Panc1 (cell line): ENCODE results near the gene PDZD2. TPM values are rescaled to one million over a fixed set of nuclear protein-coding genes. Genes with fewer than 3 reads are reported as not detected.

Experiments used
- ATAC-seq: fragments of 200-7000 bp; cut with Tn5 transposase; 2 replicates; pipeline ENCODE4 v1.9.1; 2020; ENCODE audit warnings: mild to moderate bottlenecking, moderate library complexity
- BruUV-seq: library from RNA; stranded (reverse); fragments of 400-500 nt; replicated peaks from 2 replicates; lab custom pipeline; 2021; lab: Mats Ljungman, UMichigan
- CTCF ChIA-PET: fragments of 300-600 bp; sonication (Branson Sonifier 250); formaldehyde crosslinking; loops from one replicate; lab custom pipeline; 2022; ENCODE audit warnings: antibody characterized with exemption; lab: Charles Lee
- POLR2A ChIA-PET: fragments of 300-600 bp; sonication (Branson Sonifier 250); formaldehyde crosslinking; loops from one replicate; lab custom pipeline; 2022; ENCODE audit warnings: antibody characterized with exemption; lab: Charles Lee
- DNase-seq: peaks from one replicate; pipeline ENCODE4 v3.0.0-alpha.2; 2010; ENCODE audit warnings: low read depth, low spot score
- H3K27ac ChIP-seq: 2 replicates; pipeline ENCODE4 v1.5.1; 2011; ENCODE audit warnings: mild to moderate bottlenecking, low read length, inconsistent platforms
- H3K27me3 ChIP-seq: fragments of 200-500 bp; sonication (Bioruptor generic); 2 replicates; pipeline ENCODE4 v1.6.0; 2014; ENCODE audit warnings: low read length, inconsistent platforms; ENCODE audit not compliant: control insufficient read depth, insufficient read depth
- H3K36me3 ChIP-seq: fragments of 200-500 bp; sonication (Bioruptor generic); 2 replicates; pipeline ENCODE4 v1.5.1; 2014; ENCODE audit warnings: inconsistent platforms, mild to moderate bottlenecking, low read length, moderate library complexity; ENCODE audit not compliant: control insufficient read depth, insufficient read depth
- H3K4me1 ChIP-seq: 2 replicates; pipeline ENCODE4 v1.5.1; 2011; ENCODE audit warnings: inconsistent platforms, mild to moderate bottlenecking, low read length, moderate library complexity; ENCODE audit not compliant: control insufficient read depth, insufficient read depth
- H3K4me3 ChIP-seq, 2 experiments: 2 replicates each; pipeline ENCODE4 v1.5.1; 2011 to 2012; ENCODE audit warnings: low read depth in 2 of 2, low read length in 2 of 2, mild to moderate bottlenecking in 2 of 2, inconsistent platforms in 1 of 2, moderate library complexity in 1 of 2
- H3K9me3 ChIP-seq: fragments of 200-500 bp; sonication (Bioruptor generic); 2 replicates; pipeline ENCODE4 v1.5.1; 2014; ENCODE audit warnings: low read depth, mild to moderate bottlenecking, inconsistent platforms, low read length, moderate library complexity; ENCODE audit not compliant: control insufficient read depth, insufficient read depth
- CTCF ChIP-seq: fragments of 450-650 bp; IDR thresholded peaks from 2 replicates; pipeline ENCODE4 v1.5.1; 2017; ENCODE audit warnings: mild to moderate bottlenecking
- POLR2AphosphoS5 ChIP-seq: IDR thresholded peaks from 2 replicates; pipeline ENCODE4 v1.6.1; 2012; ENCODE audit warnings: mild to moderate bottlenecking, low read depth, low read length, moderate library complexity
- REST ChIP-seq, 2 experiments: IDR thresholded peaks; 2 replicates each; pipeline ENCODE4 v1.6.1; 2011 to 2012; ENCODE audit warnings: low read depth in 2 of 2, control low read depth in 1 of 2, low read length in 1 of 2, mild to moderate bottlenecking in 1 of 2, moderate library complexity in 1 of 2; ENCODE audit not compliant: insufficient read depth in 1 of 2
- SIN3A ChIP-seq: IDR thresholded peaks from 2 replicates; pipeline ENCODE4 v1.6.1; 2012; ENCODE audit warnings: low read depth, mild to moderate bottlenecking, low read length, moderate library complexity, borderline replicate concordance; ENCODE audit not compliant: insufficient read depth
- TCF7L2 ChIP-seq: IDR thresholded peaks from 2 replicates; pipeline ENCODE4 v1.6.1; 2011; ENCODE audit warnings: mild to moderate bottlenecking, low read depth, low read length, inconsistent platforms
- in situ Hi-C: cut with HindIII; loops from 2 replicates; pipeline ENCODE4 v1.10.0; 2016; ENCODE audit warnings: low sequenced_read_pairs, low pct_unique_long_range_greater_than_20kb
- intact Hi-C: fragments of 100-400 bp; cut with micrococcal nuclease; formaldehyde crosslinking; loops from one replicate; pipeline ENCODE4 v1.10.0; 2022; ENCODE audit not compliant: unreplicated experiment
- total RNA-seq: library from RNA; stranded (reverse); gene quantifications from one replicate; pipeline ENCODE4 v1.2.1, GENCODE V29; 2021; ENCODE audit not compliant: unreplicated experiment

PDZD2 gene
- total RNA-seq, 1 experiment from 2014 or later: 0.10 TPM

GRCh38 chr5:32132757-32133156, 493.8 kb downstream of the PDZD2 start:
- CTCF ChIA-PET: no interaction called here
- Histone ChIP-seq H3K27ac (no peak overlapping the region), H3K4me3 (no peak overlapping the region), H3K9me3 (no peaks in the 10 kb centered on the region), H3K36me3 (peaks cover 9% of the 10 kb centered on the region; the same call in 1 of the 2 replicates), H3K4me1 (no peaks in the 10 kb centered on the region), H3K27me3 (no peaks in the 10 kb centered on the region)
- no TSS peak for BruUV-seq
- in situ Hi-C loops: no loop called here
- ATAC-seq (no peak), DNase-seq (no peak)
- intact Hi-C loops: no loop called here
- POLR2A ChIA-PET: no interaction called here
- TF ChIP-seq CTCF (no peak), REST (IDR thresholded peaks at IDR 0.05; ENCODE audit: insufficient read depth in 1 of 2, low read depth in 2 of 2, low read length in 1 of 2) (no peak), POLR2AphosphoS5 (no peak), SIN3A (no peak), TCF7L2 (no peak)

- intact Hi-C loops (no loop called here), in situ Hi-C loops (no loop called here)
- no peak for TF ChIP-seq TCF7L2
- TF ChIP-seq POLR2AphosphoS5: no peak
- Histone ChIP-seq H3K27ac (no peak overlapping the region), H3K4me1 (no peaks in the 10 kb centered on the region), H3K36me3 (peaks cover 9% of the 10 kb centered on the region; the same call in 1 of the 2 replicates), H3K27me3 (no peaks in the 10 kb centered on the region), H3K9me3 (no peaks in the 10 kb centered on the region), H3K4me3 (no peak overlapping the region)
- POLR2A ChIA-PET: no interaction called here
- no TSS peak for BruUV-seq
- DNase-seq: no peak
- CTCF ChIA-PET: no interaction called here
- no peak for ATAC-seq
These were observed 496.2 kb downstream of the PDZD2 start for GRCh38 chr5:32135086-32135485.

GRCh38 chr5:32136342-32136741, 497.4 kb downstream of the PDZD2 start:
- intact Hi-C loops: no loop called here
- CTCF ChIA-PET: interaction anchor here (0.6 kb wide), 1 partner anchor 86 kb away, joined by 5 read pairs; no protein-coding TSS in a partner anchor

More at GRCh38 chr5:32136342-32136741, 497.4 kb downstream of the PDZD2 start:
- no peaks in the 10 kb centered on the region for H3K4me1 ChIP-seq
- TF ChIP-seq SIN3A (no peak), POLR2AphosphoS5 (no peak), CTCF (no peak), TCF7L2 (no peak), REST (IDR thresholded peaks at IDR 0.05; ENCODE audit: insufficient read depth in 1 of 2, low read depth in 2 of 2, low read length in 1 of 2) (no peak)
- POLR2A ChIA-PET: no interaction called here
- H3K27me3 ChIP-seq: no peaks in the 10 kb centered on the region
- in situ Hi-C loops: no loop called here
- H3K27ac ChIP-seq: no peak overlapping the region
- ATAC-seq (no peak), DNase-seq (no peak)
- H3K4me3 ChIP-seq: no peak overlapping the region
- H3K36me3 ChIP-seq: peaks cover 9% of the 10 kb centered on the region; the same call in 1 of the 2 replicates
- H3K9me3 ChIP-seq: no peaks in the 10 kb centered on the region
- no TSS peak for BruUV-seq
